HepG2 (cell line): ENCODE data around the gene ZXDC. TPM values are rescaled to one million over a fixed set of nuclear protein-coding genes. Genes with fewer than 3 reads are reported as not detected.
A peak's percentile ranks its signal among the peaks of the same experiment; 100 is the strongest.

Source experiments
- HNF4G ChIP-seq, 2 experiments: sonication (generic) in 1 of 2; formaldehyde crosslinking in 1 of 2; IDR thresholded peaks; 2 replicates each; pipeline versions ENCODE4 v1.4.0 to v1.6.1; 2011 to 2020; ENCODE audit warnings: borderline replicate concordance in 2 of 2, low read depth in 2 of 2, mild to moderate bottlenecking in 2 of 2, low read length in 1 of 2, missing genetic modification reagents in 1 of 2, moderate library complexity in 1 of 2
- KAT2B ChIP-seq: fragments of 150-350 bp; IDR thresholded peaks from 2 replicates; pipeline ENCODE4 v1.6.1; 2014; ENCODE audit warnings: low read depth, low read length, borderline replicate concordance
- KLF12 ChIP-seq: sonication (generic); formaldehyde crosslinking; IDR thresholded peaks from 2 replicates; pipeline ENCODE4 v1.4.0; 2020; ENCODE audit warnings: missing genetic modification reagents, borderline replicate concordance
- MEIS1 ChIP-seq: sonication (generic); formaldehyde crosslinking; IDR thresholded peaks from 2 replicates; pipeline ENCODE4 v1.9.0; 2021; ENCODE audit warnings: mild to moderate bottlenecking, missing genetic modification reagents, moderate library complexity, borderline replicate concordance
- NCOR1 ChIP-seq: fragments of 200-600 bp; sonication (generic); IDR thresholded peaks from 2 replicates; pipeline ENCODE4 v1.7.0; 2017; ENCODE audit warnings: antibody characterized with exemption, low read length, borderline replicate concordance
- SALL1 ChIP-seq: sonication (generic); formaldehyde crosslinking; IDR thresholded peaks from 2 replicates; pipeline ENCODE4 v1.8.0; 2022; ENCODE audit warnings: mild to moderate bottlenecking, missing genetic modification reagents
- SRSF1 ChIP-seq: fragments of 200-400 bp; formaldehyde crosslinking; optimal IDR thresholded peaks from 2 replicates; pipeline ENCODE3; 2017; ENCODE audit warnings: mild to moderate bottlenecking, low read depth, low read length, moderate library complexity
- ZBTB2 ChIP-seq: sonication (generic); formaldehyde crosslinking; IDR thresholded peaks from 2 replicates; pipeline ENCODE4 v1.8.0; 2022; ENCODE audit warnings: low read depth, missing genetic modification reagents
- ZFAT ChIP-seq: sonication (generic); formaldehyde crosslinking; conservative IDR thresholded peaks from 2 replicates; pipeline ENCODE4 v1.8.1; 2023; ENCODE audit warnings: missing genetic modification reagents, inconsistent platforms
- ZNF530 ChIP-seq: sonication (generic); formaldehyde crosslinking; IDR thresholded peaks from 2 replicates; pipeline ENCODE4 v1.5.0; 2020; ENCODE audit warnings: low read depth, mild to moderate bottlenecking, missing genetic modification reagents
- ZNF616 ChIP-seq: sonication (generic); formaldehyde crosslinking; IDR thresholded peaks from 2 replicates; pipeline ENCODE4 v1.5.0; 2020; ENCODE audit warnings: low read depth, mild to moderate bottlenecking, missing genetic modification reagents
- ZNF629 ChIP-seq: sonication (generic); formaldehyde crosslinking; conservative IDR thresholded peaks from 2 replicates; pipeline ENCODE4 v1.5.0; 2020; ENCODE audit warnings: missing genetic modification reagents
- polyA plus RNA-seq, 8 experiments: library from polyadenylated mRNA; depleted of rRNA in 3 of 8; stranded (reverse) in 7 of 8; unstranded in 1 of 8; fragments of >200 nt; fragmentation: Illumina TruSeq in 4 of 8; extraction: Trizol in 4 of 8; gene quantifications; 2 replicates each; pipeline versions ENCODE4 v1.2.1 to v1.2.3, GENCODE V29; 2011 to 2016; ENCODE audit warnings: low read depth in 4 of 8, missing spikeins in 1 of 8, mixed read lengths in 1 of 8; ENCODE audit not compliant: insufficient read depth in 1 of 8
- total RNA-seq, 5 experiments: library from RNA; depleted of rRNA; stranded (reverse); fragments of >200 nt; fragmentation: Illumina TruSeq; extraction: Trizol; gene quantifications; 2 replicates each; pipeline ENCODE4 v1.2.3, GENCODE V29; 2016; ENCODE audit warnings: low read depth in 1 of 5
- TF ChIP-seq, protein P1 (sequence below): sonication (generic); formaldehyde crosslinking; conservative IDR thresholded peaks from 2 replicates; pipeline ENCODE4 v1.5.0; 2020; ENCODE audit warnings: missing genetic modification reagents
- TF ChIP-seq, protein P2 (sequence below): sonication (generic); formaldehyde crosslinking; IDR thresholded peaks from 2 replicates; pipeline ENCODE4 v1.4.0; 2020; ENCODE audit warnings: missing genetic modification reagents
- TF ChIP-seq, protein P3 (sequence below): sonication (generic); formaldehyde crosslinking; IDR thresholded peaks from 2 replicates; pipeline ENCODE4 v1.4.0; 2020; ENCODE audit warnings: missing genetic modification reagents, mild to moderate bottlenecking, borderline replicate concordance
- TF ChIP-seq, protein P4 (sequence below): sonication (generic); formaldehyde crosslinking; IDR thresholded peaks from 2 replicates; pipeline ENCODE4 v1.5.0; 2020; ENCODE audit warnings: missing genetic modification reagents

The ZXDC gene
- total and polyA plus RNA-seq, 2 of the 13 experiments (the other 11 are each of a cell fraction or from before 2014, with no cell fraction given), result 17.6 to 21.2 TPM

GRCh38 chr3:126419886-126420786, 55.6 kb downstream of the ZXDC start (continued):
- TF ChIP-seq ZBTB2, result no peak
- no peak for TF ChIP-seq SRSF1
- TF ChIP-seq, protein P1, sequence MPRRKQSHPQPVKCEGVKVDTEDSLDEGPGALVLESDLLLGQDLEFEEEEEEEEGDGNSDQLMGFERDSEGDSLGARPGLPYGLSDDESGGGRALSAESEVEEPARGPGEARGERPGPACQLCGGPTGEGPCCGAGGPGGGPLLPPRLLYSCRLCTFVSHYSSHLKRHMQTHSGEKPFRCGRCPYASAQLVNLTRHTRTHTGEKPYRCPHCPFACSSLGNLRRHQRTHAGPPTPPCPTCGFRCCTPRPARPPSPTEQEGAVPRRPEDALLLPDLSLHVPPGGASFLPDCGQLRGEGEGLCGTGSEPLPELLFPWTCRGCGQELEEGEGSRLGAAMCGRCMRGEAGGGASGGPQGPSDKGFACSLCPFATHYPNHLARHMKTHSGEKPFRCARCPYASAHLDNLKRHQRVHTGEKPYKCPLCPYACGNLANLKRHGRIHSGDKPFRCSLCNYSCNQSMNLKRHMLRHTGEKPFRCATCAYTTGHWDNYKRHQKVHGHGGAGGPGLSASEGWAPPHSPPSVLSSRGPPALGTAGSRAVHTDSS, result no peak
- TF ChIP-seq ZNF530 (CRISPR knock-in tag), result no peak
- TF ChIP-seq ZFAT (CRISPR knock-in tag), result no peak
- TF ChIP-seq KAT2B, result no peak
- TF ChIP-seq NCOR1, result no peak
- TF ChIP-seq, protein P2, sequence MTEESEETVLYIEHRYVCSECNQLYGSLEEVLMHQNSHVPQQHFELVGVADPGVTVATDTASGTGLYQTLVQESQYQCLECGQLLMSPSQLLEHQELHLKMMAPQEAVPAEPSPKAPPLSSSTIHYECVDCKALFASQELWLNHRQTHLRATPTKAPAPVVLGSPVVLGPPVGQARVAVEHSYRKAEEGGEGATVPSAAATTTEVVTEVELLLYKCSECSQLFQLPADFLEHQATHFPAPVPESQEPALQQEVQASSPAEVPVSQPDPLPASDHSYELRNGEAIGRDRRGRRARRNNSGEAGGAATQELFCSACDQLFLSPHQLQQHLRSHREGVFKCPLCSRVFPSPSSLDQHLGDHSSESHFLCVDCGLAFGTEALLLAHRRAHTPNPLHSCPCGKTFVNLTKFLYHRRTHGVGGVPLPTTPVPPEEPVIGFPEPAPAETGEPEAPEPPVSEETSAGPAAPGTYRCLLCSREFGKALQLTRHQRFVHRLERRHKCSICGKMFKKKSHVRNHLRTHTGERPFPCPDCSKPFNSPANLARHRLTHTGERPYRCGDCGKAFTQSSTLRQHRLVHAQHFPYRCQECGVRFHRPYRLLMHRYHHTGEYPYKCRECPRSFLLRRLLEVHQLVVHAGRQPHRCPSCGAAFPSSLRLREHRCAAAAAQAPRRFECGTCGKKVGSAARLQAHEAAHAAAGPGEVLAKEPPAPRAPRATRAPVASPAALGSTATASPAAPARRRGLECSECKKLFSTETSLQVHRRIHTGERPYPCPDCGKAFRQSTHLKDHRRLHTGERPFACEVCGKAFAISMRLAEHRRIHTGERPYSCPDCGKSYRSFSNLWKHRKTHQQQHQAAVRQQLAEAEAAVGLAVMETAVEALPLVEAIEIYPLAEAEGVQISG, result 0 out of 2 replicates have a peak, but pooled peaks have one; percentile 18
- TF ChIP-seq, protein P3, sequence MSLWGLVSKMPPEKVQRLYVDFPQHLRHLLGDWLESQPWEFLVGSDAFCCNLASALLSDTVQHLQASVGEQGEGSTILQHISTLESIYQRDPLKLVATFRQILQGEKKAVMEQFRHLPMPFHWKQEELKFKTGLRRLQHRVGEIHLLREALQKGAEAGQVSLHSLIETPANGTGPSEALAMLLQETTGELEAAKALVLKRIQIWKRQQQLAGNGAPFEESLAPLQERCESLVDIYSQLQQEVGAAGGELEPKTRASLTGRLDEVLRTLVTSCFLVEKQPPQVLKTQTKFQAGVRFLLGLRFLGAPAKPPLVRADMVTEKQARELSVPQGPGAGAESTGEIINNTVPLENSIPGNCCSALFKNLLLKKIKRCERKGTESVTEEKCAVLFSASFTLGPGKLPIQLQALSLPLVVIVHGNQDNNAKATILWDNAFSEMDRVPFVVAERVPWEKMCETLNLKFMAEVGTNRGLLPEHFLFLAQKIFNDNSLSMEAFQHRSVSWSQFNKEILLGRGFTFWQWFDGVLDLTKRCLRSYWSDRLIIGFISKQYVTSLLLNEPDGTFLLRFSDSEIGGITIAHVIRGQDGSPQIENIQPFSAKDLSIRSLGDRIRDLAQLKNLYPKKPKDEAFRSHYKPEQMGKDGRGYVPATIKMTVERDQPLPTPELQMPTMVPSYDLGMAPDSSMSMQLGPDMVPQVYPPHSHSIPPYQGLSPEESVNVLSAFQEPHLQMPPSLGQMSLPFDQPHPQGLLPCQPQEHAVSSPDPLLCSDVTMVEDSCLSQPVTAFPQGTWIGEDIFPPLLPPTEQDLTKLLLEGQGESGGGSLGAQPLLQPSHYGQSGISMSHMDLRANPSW (CRISPR knock-in tag), result no peak
- no peak for TF ChIP-seq HNF4G (IDR thresholded peaks at IDR 0.05; ENCODE audit: borderline replicate concordance, low read depth, low read length)
- no peak for TF ChIP-seq HNF4G (CRISPR knock-in tag; IDR thresholded peaks at IDR 0.05; ENCODE audit: borderline replicate concordance, low read depth)
- 0 out of 2 replicates have a peak, but pooled peaks have one; percentile 16 for TF ChIP-seq SALL1 (CRISPR knock-in tag)
- no peak for TF ChIP-seq ZNF616 (CRISPR knock-in tag)
- TF ChIP-seq MEIS1 (CRISPR knock-in tag), result peak; percentile 65; the same call in 1 of the 2 replicates
- TF ChIP-seq, protein P4, sequence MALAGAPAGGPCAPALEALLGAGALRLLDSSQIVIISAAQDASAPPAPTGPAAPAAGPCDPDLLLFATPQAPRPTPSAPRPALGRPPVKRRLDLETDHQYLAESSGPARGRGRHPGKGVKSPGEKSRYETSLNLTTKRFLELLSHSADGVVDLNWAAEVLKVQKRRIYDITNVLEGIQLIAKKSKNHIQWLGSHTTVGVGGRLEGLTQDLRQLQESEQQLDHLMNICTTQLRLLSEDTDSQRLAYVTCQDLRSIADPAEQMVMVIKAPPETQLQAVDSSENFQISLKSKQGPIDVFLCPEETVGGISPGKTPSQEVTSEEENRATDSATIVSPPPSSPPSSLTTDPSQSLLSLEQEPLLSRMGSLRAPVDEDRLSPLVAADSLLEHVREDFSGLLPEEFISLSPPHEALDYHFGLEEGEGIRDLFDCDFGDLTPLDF, result no peak
- no peak for TF ChIP-seq KLF12 (CRISPR knock-in tag)
- no peak for TF ChIP-seq ZNF629
